Stimulated activated CD8-positive, alpha-beta memory T cell treated with anti-CD3 and anti-CD28 coated beads, Interleukin-12 subunit alpha, Interleukin-12 subunit beta, amount 100 ng/mL, for 24 hours (primary cell): Measurements from ENCODE around the gene TAS2R42.

ENCODE experiments used
- DNase-seq: peaks from one replicate; pipeline ENCODE4 v3.0.0-alpha.2; 2020; ENCODE audit errors: extremely low read depth

Gene TAS2R42

GRCh38 chr12:11144297-11144696, 42.4 kb downstream of the TAS2R42 start:
- no peak for DNase-seq

GRCh38 chr12:11143352-11143751, 43.4 kb downstream of the TAS2R42 start:
- DNase-seq, result no peak

- DNase-seq, result no peak
Measured at GRCh38 chr12:11136075-11136474, 50.7 kb downstream of the TAS2R42 start.
